ENCODE measurements around the gene HHIPL1. TPM values are rescaled to one million over a fixed set of nuclear protein-coding genes. Genes with fewer than 3 reads are reported as not detected.

HHIPL1 gene
- total RNA-seq, 1 donor from 2014 or later: 0.32 TPM

DNA sequence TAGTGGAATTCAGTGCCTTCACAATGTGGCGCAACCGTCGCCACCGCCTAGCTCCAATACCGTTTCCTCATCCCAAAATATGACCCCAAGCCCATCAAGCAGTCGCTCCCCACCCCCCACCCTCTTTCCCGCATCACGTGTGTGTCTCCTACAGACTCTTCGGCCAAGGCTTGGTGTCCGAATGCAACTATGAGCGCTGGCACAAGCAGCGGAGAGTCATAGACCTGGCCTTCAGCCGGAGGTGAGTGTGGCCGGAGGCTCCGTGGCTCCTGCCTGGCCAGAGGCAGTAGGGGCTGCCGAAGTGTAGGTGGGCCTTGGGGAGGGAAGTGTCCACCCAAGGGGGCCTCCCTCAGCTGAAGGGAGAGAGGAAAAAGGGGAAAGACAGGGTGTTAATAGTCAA, 54.9 kb downstream of the HHIPL1 start:
- Mint-ChIP-seq H3K27ac (no peak overlapping the region), H3K36me3 (peaks cover 37% of the 10 kb centered on the region), H3K4me1 (peaks cover 8% of the 10 kb centered on the region), H3K4me3 (no peak overlapping the region), H3K27me3 (ENCODE audit: insufficient read depth, low read depth) (peaks cover 5% of the 10 kb centered on the region), H3K9me3 (peaks cover 35% of the 10 kb centered on the region)
- no peaks in the 10 kb centered on the region for H3K27me3 ChIP-seq
- H3K4me3 ChIP-seq: no peak overlapping the region
- H3K79me2 ChIP-seq (ENCODE audit: low read depth): no peaks in the 10 kb centered on the region
- no peak for DNase-seq (ENCODE audit: low spot score)
- no peak overlapping the region for H3K9ac ChIP-seq
- H2AFZ ChIP-seq (replicated peaks): no peak overlapping the region
- H3K36me3 ChIP-seq: peaks cover 9% of the 10 kb centered on the region
- no peak overlapping the region for H3K27ac ChIP-seq
- peaks cover 7% of the 10 kb centered on the region for H3K9me3 ChIP-seq (ENCODE audit: low read depth)
- peaks cover 6% of the 10 kb centered on the region for H3K4me1 ChIP-seq
- H3F3A ChIP-seq (ENCODE audit: low read depth): no peaks in the 10 kb centered on the region
- no peak overlapping the region for H3K4me2 ChIP-seq
- TF ChIP-seq, protein P1, sequence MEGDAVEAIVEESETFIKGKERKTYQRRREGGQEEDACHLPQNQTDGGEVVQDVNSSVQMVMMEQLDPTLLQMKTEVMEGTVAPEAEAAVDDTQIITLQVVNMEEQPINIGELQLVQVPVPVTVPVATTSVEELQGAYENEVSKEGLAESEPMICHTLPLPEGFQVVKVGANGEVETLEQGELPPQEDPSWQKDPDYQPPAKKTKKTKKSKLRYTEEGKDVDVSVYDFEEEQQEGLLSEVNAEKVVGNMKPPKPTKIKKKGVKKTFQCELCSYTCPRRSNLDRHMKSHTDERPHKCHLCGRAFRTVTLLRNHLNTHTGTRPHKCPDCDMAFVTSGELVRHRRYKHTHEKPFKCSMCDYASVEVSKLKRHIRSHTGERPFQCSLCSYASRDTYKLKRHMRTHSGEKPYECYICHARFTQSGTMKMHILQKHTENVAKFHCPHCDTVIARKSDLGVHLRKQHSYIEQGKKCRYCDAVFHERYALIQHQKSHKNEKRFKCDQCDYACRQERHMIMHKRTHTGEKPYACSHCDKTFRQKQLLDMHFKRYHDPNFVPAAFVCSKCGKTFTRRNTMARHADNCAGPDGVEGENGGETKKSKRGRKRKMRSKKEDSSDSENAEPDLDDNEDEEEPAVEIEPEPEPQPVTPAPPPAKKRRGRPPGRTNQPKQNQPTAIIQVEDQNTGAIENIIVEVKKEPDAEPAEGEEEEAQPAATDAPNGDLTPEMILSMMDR (IDR thresholded peaks at IDR 0.05): no peak
- no peak for TF ChIP-seq EZH2phosphoT487 (IDR thresholded peaks at IDR 0.05)
- TF ChIP-seq EZH2 (IDR thresholded peaks at IDR 0.05): no peak
- H4K20me1 ChIP-seq (ENCODE audit: low read depth): no peaks in the 10 kb centered on the region

DNA sequence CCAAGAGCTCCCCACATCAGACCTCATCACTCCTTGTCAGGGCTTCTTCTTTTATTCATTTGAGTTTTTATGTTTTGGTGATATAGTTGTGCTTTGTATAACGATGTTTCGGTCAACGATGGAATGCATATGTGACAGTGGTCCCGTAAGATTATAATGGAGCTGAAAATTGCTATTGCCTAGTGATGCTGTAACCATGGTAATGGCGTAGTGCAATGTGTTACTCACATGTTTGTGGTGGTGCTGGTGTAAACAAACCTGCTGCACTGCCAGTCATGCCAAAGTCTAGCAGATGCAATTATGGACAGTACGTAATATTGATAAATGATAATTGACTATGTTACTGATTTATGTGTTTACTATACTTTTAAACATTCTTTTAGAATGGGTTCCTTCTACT, 55.5 kb downstream of the HHIPL1 start:
- Mint-ChIP-seq H3K4me3 (no peak overlapping the region), H3K27me3 (ENCODE audit: insufficient read depth, low read depth) (peaks cover 5% of the 10 kb centered on the region), H3K4me1 (peaks cover 8% of the 10 kb centered on the region), H3K9me3 (peaks cover 35% of the 10 kb centered on the region), H3K36me3 (peaks cover 35% of the 10 kb centered on the region), H3K27ac (no peak overlapping the region)
- H3K4me2 ChIP-seq: no peak overlapping the region
- DNase-seq (ENCODE audit: low spot score): no peak
- H3K79me2 ChIP-seq (ENCODE audit: low read depth): no peaks in the 10 kb centered on the region
- H3K9me3 ChIP-seq (ENCODE audit: low read depth): peaks cover 7% of the 10 kb centered on the region
- TF ChIP-seq EZH2phosphoT487 (IDR thresholded peaks at IDR 0.05) (no peak), EZH2 (IDR thresholded peaks at IDR 0.05) (no peak)
- TF ChIP-seq, protein P1 (IDR thresholded peaks at IDR 0.05): no peak
- H4K20me1 ChIP-seq (ENCODE audit: low read depth): no peaks in the 10 kb centered on the region
- H2AFZ ChIP-seq (replicated peaks): no peak overlapping the region
- peaks cover 6% of the 10 kb centered on the region for H3K4me1 ChIP-seq
- H3K4me3 ChIP-seq: no peak overlapping the region
- H3F3A ChIP-seq (ENCODE audit: low read depth): no peaks in the 10 kb centered on the region
- no peaks in the 10 kb centered on the region for H3K27me3 ChIP-seq
- H3K9ac ChIP-seq: no peak overlapping the region
- H3K27ac ChIP-seq: no peak overlapping the region
- H3K36me3 ChIP-seq: peaks cover 9% of the 10 kb centered on the region

DNA sequence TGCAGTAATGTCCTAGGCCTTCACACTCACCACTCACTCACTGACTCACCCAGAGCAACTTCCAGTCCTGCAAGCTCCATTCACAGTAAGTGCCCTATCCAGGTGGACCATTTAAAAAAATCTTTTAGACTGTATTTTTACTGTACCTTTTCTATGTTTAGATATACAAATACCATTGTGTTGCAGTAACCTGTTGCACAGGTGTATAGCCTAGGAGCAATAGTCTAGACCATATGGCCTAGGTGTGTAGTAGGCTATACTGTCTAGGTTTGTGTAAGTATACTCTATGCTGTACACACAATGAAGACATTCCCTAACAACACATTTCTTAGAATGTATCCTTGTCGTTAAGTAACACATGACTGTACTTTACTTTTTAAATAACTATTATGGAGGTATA, 56.3 kb downstream of the HHIPL1 start:
- H3K9me3 Mint-ChIP-seq: peaks cover 32% of the 10 kb centered on the region
- H3K4me3 Mint-ChIP-seq: no peak overlapping the region
- H3K27me3 Mint-ChIP-seq (ENCODE audit: insufficient read depth, low read depth): peaks cover 5% of the 10 kb centered on the region

More for the DNA sequence above, 56.3 kb downstream of the HHIPL1 start:
- Histone ChIP-seq H3K27me3 (no peaks in the 10 kb centered on the region), H3K27ac (no peak overlapping the region), H3K4me1 (peaks cover 6% of the 10 kb centered on the region), H2AFZ (replicated peaks) (no peak overlapping the region), H3K4me2 (no peak overlapping the region), H3K9me3 (ENCODE audit: low read depth) (peaks cover 7% of the 10 kb centered on the region), H3K36me3 (peaks cover 9% of the 10 kb centered on the region), H3F3A (ENCODE audit: low read depth) (no peaks in the 10 kb centered on the region), H3K79me2 (ENCODE audit: low read depth) (no peaks in the 10 kb centered on the region), H4K20me1 (ENCODE audit: low read depth) (no peaks in the 10 kb centered on the region), H3K4me3 (no peak overlapping the region), H3K9ac (no peak overlapping the region)
- H3K4me1 Mint-ChIP-seq: peaks cover 8% of the 10 kb centered on the region
- H3K36me3 Mint-ChIP-seq: peaks cover 35% of the 10 kb centered on the region
- TF ChIP-seq EZH2phosphoT487 (IDR thresholded peaks at IDR 0.05) (no peak), EZH2 (IDR thresholded peaks at IDR 0.05) (no peak)
- TF ChIP-seq, protein P1 (IDR thresholded peaks at IDR 0.05): no peak
- DNase-seq (ENCODE audit: low spot score): no peak
- H3K27ac Mint-ChIP-seq: no peak overlapping the region
